ENCODE measurements around the gene SERPINI1.

The SERPINI1 gene

GRCh38 chr3:167735233-167736138 lies at the start of gene SERPINI1:
Gene SERPINI1 (plus strand): TSS chr3:167735721. CDS start chr3:167789129, 53,408 bp downstream.
- H3K4me1 ChIP-seq (ENCODE audit: insufficient read depth, low read length) = peaks cover 15% of the 10 kb centered on the region
- peak within 1 kb of the TSS; percentile 80 for H3K27ac ChIP-seq (ENCODE audit: low read length)

GRCh38 chr3:167691366-167691765 lies 44.2 kb upstream of the SERPINI1 start:
- H3K36me3 ChIP-seq (ENCODE audit: insufficient read depth, low read depth, low read length) = peaks cover 64% of the 10 kb centered on the region

More at GRCh38 chr3:167735233-167736138, at the start of gene SERPINI1:
- Histone ChIP-seq H3K9ac (ENCODE audit: low read depth, low read length) (peak within 1 kb of the TSS; percentile 92), H3K4me3 (ENCODE audit: low read length) (peak within 1 kb of the TSS; percentile 96), H3K27me3 (ENCODE audit: insufficient read depth, low read length) (0 out of 2 replicates have a peak, but pooled peaks cover 4% of the 10 kb centered on the region), H3K9me3 (ENCODE audit: insufficient read depth, low read depth, low read length) (no peaks in the 10 kb centered on the region), H3K36me3 (ENCODE audit: insufficient read depth, low read depth, low read length) (no peaks in the 10 kb centered on the region)

GRCh38 chr3:167694121-167694520 lies 41.4 kb upstream of the SERPINI1 start:
- Histone ChIP-seq H3K36me3 (ENCODE audit: insufficient read depth, low read depth, low read length) (peaks cover 68% of the 10 kb centered on the region), H3K27me3 (ENCODE audit: insufficient read depth, low read length) (no peaks in the 10 kb centered on the region), H3K27ac (ENCODE audit: low read length) (no peak overlapping the region), H3K4me1 (ENCODE audit: insufficient read depth, low read length) (peaks cover 10% of the 10 kb centered on the region), H3K4me3 (ENCODE audit: low read length) (no peak overlapping the region), H3K9me3 (ENCODE audit: insufficient read depth, low read depth, low read length) (no peaks in the 10 kb centered on the region), H3K9ac (ENCODE audit: low read depth, low read length) (no peak overlapping the region)

More at GRCh38 chr3:167691366-167691765, 44.2 kb upstream of the SERPINI1 start:
- no peak overlapping the region for H3K9ac ChIP-seq (ENCODE audit: low read depth, low read length)
- H3K27me3 ChIP-seq (ENCODE audit: insufficient read depth, low read length) = no peaks in the 10 kb centered on the region
- H3K4me3 ChIP-seq (ENCODE audit: low read length) = no peak overlapping the region
- H3K9me3 ChIP-seq (ENCODE audit: insufficient read depth, low read depth, low read length) = no peaks in the 10 kb centered on the region
- peaks cover 17% of the 10 kb centered on the region for H3K4me1 ChIP-seq (ENCODE audit: insufficient read depth, low read length)
- H3K27ac ChIP-seq (ENCODE audit: low read length) = no peak overlapping the region

GRCh38 chr3:167700046-167700445 lies 35.5 kb upstream of the SERPINI1 start:
- H3K9me3 ChIP-seq (ENCODE audit: insufficient read depth, low read depth, low read length) = no peaks in the 10 kb centered on the region
- H3K4me3 ChIP-seq (ENCODE audit: low read length) = no peak overlapping the region
- no peak overlapping the region for H3K9ac ChIP-seq (ENCODE audit: low read depth, low read length)
- no peaks in the 10 kb centered on the region for H3K4me1 ChIP-seq (ENCODE audit: insufficient read depth, low read length)
- H3K27ac ChIP-seq (ENCODE audit: low read length) = no peak overlapping the region
- no peaks in the 10 kb centered on the region for H3K27me3 ChIP-seq (ENCODE audit: insufficient read depth, low read length)
- H3K36me3 ChIP-seq (ENCODE audit: insufficient read depth, low read depth, low read length) = peaks cover 57% of the 10 kb centered on the region

- no peak overlapping the region for H3K27ac ChIP-seq (ENCODE audit: low read length)
- H3K4me3 ChIP-seq (ENCODE audit: low read length) = no peak overlapping the region
- no peak overlapping the region for H3K9ac ChIP-seq (ENCODE audit: low read depth, low read length)
- no peaks in the 10 kb centered on the region for H3K27me3 ChIP-seq (ENCODE audit: insufficient read depth, low read length)
- H3K4me1 ChIP-seq (ENCODE audit: insufficient read depth, low read length) = no peaks in the 10 kb centered on the region
- peaks cover 48% of the 10 kb centered on the region for H3K36me3 ChIP-seq (ENCODE audit: insufficient read depth, low read depth, low read length)
- no peaks in the 10 kb centered on the region for H3K9me3 ChIP-seq (ENCODE audit: insufficient read depth, low read depth, low read length)
Observed at GRCh38 chr3:167700926-167701325, 34.6 kb upstream of the SERPINI1 start.

- Histone ChIP-seq H3K9me3 (ENCODE audit: insufficient read depth, low read depth, low read length) (no peaks in the 10 kb centered on the region), H3K27ac (ENCODE audit: low read length) (no peak overlapping the region), H3K27me3 (ENCODE audit: insufficient read depth, low read length) (no peaks in the 10 kb centered on the region), H3K4me1 (ENCODE audit: insufficient read depth, low read length) (no peaks in the 10 kb centered on the region), H3K4me3 (ENCODE audit: low read length) (no peak overlapping the region), H3K36me3 (ENCODE audit: insufficient read depth, low read depth, low read length) (peaks cover 60% of the 10 kb centered on the region), H3K9ac (ENCODE audit: low read depth, low read length) (no peak overlapping the region)
Observed at GRCh38 chr3:167705840-167706239, 29.7 kb upstream of the SERPINI1 start.

GRCh38 chr3:167709690-167710089 lies 25.8 kb upstream of the SERPINI1 start:
- no peaks in the 10 kb centered on the region for H3K9me3 ChIP-seq (ENCODE audit: insufficient read depth, low read depth, low read length)
- no peaks in the 10 kb centered on the region for H3K27me3 ChIP-seq (ENCODE audit: insufficient read depth, low read length)
- H3K27ac ChIP-seq (ENCODE audit: low read length) = no peak overlapping the region
- no peaks in the 10 kb centered on the region for H3K4me1 ChIP-seq (ENCODE audit: insufficient read depth, low read length)
- no peak overlapping the region for H3K4me3 ChIP-seq (ENCODE audit: low read length)
- H3K9ac ChIP-seq (ENCODE audit: low read depth, low read length) = no peak overlapping the region
- H3K36me3 ChIP-seq (ENCODE audit: insufficient read depth, low read depth, low read length) = peaks cover 41% of the 10 kb centered on the region

GRCh38 chr3:167710552-167710951 lies 25.0 kb upstream of the SERPINI1 start:
- Histone ChIP-seq H3K27me3 (ENCODE audit: insufficient read depth, low read length) (no peaks in the 10 kb centered on the region), H3K9me3 (ENCODE audit: insufficient read depth, low read depth, low read length) (no peaks in the 10 kb centered on the region), H3K36me3 (ENCODE audit: insufficient read depth, low read depth, low read length) (peaks cover 41% of the 10 kb centered on the region), H3K4me1 (ENCODE audit: insufficient read depth, low read length) (no peaks in the 10 kb centered on the region), H3K9ac (ENCODE audit: low read depth, low read length) (no peak overlapping the region), H3K27ac (ENCODE audit: low read length) (no peak overlapping the region), H3K4me3 (ENCODE audit: low read length) (no peak overlapping the region)

GRCh38 chr3:167711439-167711838 lies 24.1 kb upstream of the SERPINI1 start:
- no peaks in the 10 kb centered on the region for H3K9me3 ChIP-seq (ENCODE audit: insufficient read depth, low read depth, low read length)
- H3K9ac ChIP-seq (ENCODE audit: low read depth, low read length) = no peak overlapping the region
- no peaks in the 10 kb centered on the region for H3K27me3 ChIP-seq (ENCODE audit: insufficient read depth, low read length)
- H3K4me3 ChIP-seq (ENCODE audit: low read length) = no peak overlapping the region
- peaks cover 40% of the 10 kb centered on the region for H3K36me3 ChIP-seq (ENCODE audit: insufficient read depth, low read depth, low read length)
- H3K4me1 ChIP-seq (ENCODE audit: insufficient read depth, low read length) = no peaks in the 10 kb centered on the region
- no peak overlapping the region for H3K27ac ChIP-seq (ENCODE audit: low read length)

GRCh38 chr3:167712445-167712844 lies 23.1 kb upstream of the SERPINI1 start:
- Histone ChIP-seq H3K27me3 (ENCODE audit: insufficient read depth, low read length) (no peaks in the 10 kb centered on the region), H3K9me3 (ENCODE audit: insufficient read depth, low read depth, low read length) (no peaks in the 10 kb centered on the region), H3K36me3 (ENCODE audit: insufficient read depth, low read depth, low read length) (peaks cover 42% of the 10 kb centered on the region), H3K27ac (ENCODE audit: low read length) (no peak overlapping the region), H3K9ac (ENCODE audit: low read depth, low read length) (no peak overlapping the region), H3K4me1 (ENCODE audit: insufficient read depth, low read length) (no peaks in the 10 kb centered on the region), H3K4me3 (ENCODE audit: low read length) (no peak overlapping the region)

- Histone ChIP-seq H3K36me3 (ENCODE audit: insufficient read depth, low read depth, low read length) (peaks cover 46% of the 10 kb centered on the region), H3K9me3 (ENCODE audit: insufficient read depth, low read depth, low read length) (no peaks in the 10 kb centered on the region), H3K27ac (ENCODE audit: low read length) (no peak overlapping the region), H3K4me3 (ENCODE audit: low read length) (no peak overlapping the region), H3K9ac (ENCODE audit: low read depth, low read length) (no peak overlapping the region), H3K4me1 (ENCODE audit: insufficient read depth, low read length) (no peaks in the 10 kb centered on the region), H3K27me3 (ENCODE audit: insufficient read depth, low read length) (no peaks in the 10 kb centered on the region)
Observed at GRCh38 chr3:167714871-167715270, 20.6 kb upstream of the SERPINI1 start.

GRCh38 chr3:167716920-167717319 lies 18.6 kb upstream of the SERPINI1 start:
- Histone ChIP-seq H3K27me3 (ENCODE audit: insufficient read depth, low read length) (no peaks in the 10 kb centered on the region), H3K27ac (ENCODE audit: low read length) (no peak overlapping the region), H3K4me3 (ENCODE audit: low read length) (no peak overlapping the region), H3K9ac (ENCODE audit: low read depth, low read length) (no peak overlapping the region), H3K9me3 (ENCODE audit: insufficient read depth, low read depth, low read length) (no peaks in the 10 kb centered on the region; the same call in 1 of the 2 replicates), H3K36me3 (ENCODE audit: insufficient read depth, low read depth, low read length) (peaks cover 50% of the 10 kb centered on the region), H3K4me1 (ENCODE audit: insufficient read depth, low read length) (0 out of 2 replicates have a peak, but pooled peaks cover 4% of the 10 kb centered on the region)
